K562 (cell line): ENCODE measurements around the gene GANAB. TPM values are rescaled to one million over a fixed set of nuclear protein-coding genes. Genes with fewer than 3 reads are reported as not detected.

Experiments
- BRD9 ChIP-seq: fragments of 450-650 bp; IDR thresholded peaks from 2 replicates; pipeline ENCODE4 v1.6.1; 2018; ENCODE audit warnings: low read depth; ENCODE audit not compliant: partially characterized antibody
- CBFB ChIP-seq: sonication (generic); formaldehyde crosslinking; IDR thresholded peaks from 2 replicates; pipeline ENCODE4 v1.4.0; 2020; ENCODE audit warnings: mild to moderate bottlenecking, missing genetic modification reagents
- CHD2 ChIP-seq: IDR thresholded peaks from 2 replicates; pipeline ENCODE4 v1.6.1; 2011; ENCODE audit warnings: low read depth, low read length
- DPF2 ChIP-seq: fragments of 450-650 bp; IDR thresholded peaks from 2 replicates; pipeline ENCODE4 v1.6.1; 2016
- ETV1 ChIP-seq: fragments of 450-650 bp; conservative IDR thresholded peaks from 2 replicates; pipeline ENCODE4 v1.6.1; 2016; ENCODE audit warnings: missing genetic modification characterization, control low read depth, low read depth, missing compliant biosample characterization
- FIP1L1 ChIP-seq: fragments of 200-400 bp; formaldehyde crosslinking; IDR thresholded peaks from 2 replicates; pipeline ENCODE4 v1.6.1; 2018; ENCODE audit warnings: mild to moderate bottlenecking, low read depth, low read length; ENCODE audit not compliant: poor library complexity, severe bottlenecking
- FOXK2 ChIP-seq, 2 experiments: fragments of 450-650 bp; IDR thresholded peaks in 1 of 2; conservative IDR thresholded peaks in 1 of 2; 2 replicates each; pipeline ENCODE4 v1.6.1; 2016; ENCODE audit warnings: low read depth in 2 of 2, mild to moderate bottlenecking in 1 of 2
- FUS ChIP-seq: fragments of 200-400 bp; formaldehyde crosslinking; optimal IDR thresholded peaks from 2 replicates; pipeline ENCODE3; 2017; ENCODE audit warnings: low read depth, low read length
- HCFC1 ChIP-seq: IDR thresholded peaks from 2 replicates; pipeline ENCODE4 v1.6.1; 2012; ENCODE audit warnings: low read depth, low read length, improper control_type of control experiment
- L3MBTL2 ChIP-seq: fragments of 450-650 bp; IDR thresholded peaks from 2 replicates; pipeline ENCODE4 v1.6.1; 2016; ENCODE audit warnings: mild to moderate bottlenecking, moderate library complexity
- LARP7 ChIP-seq: fragments of 450-650 bp; IDR thresholded peaks from 2 replicates; pipeline ENCODE4 v1.6.1; 2016
- LEF1 ChIP-seq: fragments of 450-650 bp; IDR thresholded peaks from 2 replicates; pipeline ENCODE4 v1.6.1; 2016; ENCODE audit warnings: mild to moderate bottlenecking
- NBN ChIP-seq: fragments of 450-650 bp; IDR thresholded peaks from 2 replicates; pipeline ENCODE4 v1.6.1; 2016; ENCODE audit warnings: low read depth, mild to moderate bottlenecking
- NFE2 ChIP-seq: IDR thresholded peaks from 2 replicates; pipeline ENCODE4 v1.6.1; 2014; ENCODE audit warnings: antibody characterized with exemption, low read depth
- NR2C1 ChIP-seq, 2 experiments: fragments of 450-650 bp; IDR thresholded peaks; 2 replicates each; pipeline ENCODE4 v1.6.1; 2017; ENCODE audit warnings: mild to moderate bottlenecking in 2 of 2, antibody characterized with exemption in 1 of 2, inconsistent platforms in 1 of 2, missing compliant biosample characterization in 1 of 2, missing genetic modification characterization in 1 of 2
- NRF1 ChIP-seq, 2 experiments: fragments of 450-650 bp; IDR thresholded peaks in 1 of 2; conservative IDR thresholded peaks in 1 of 2; 2 replicates each; pipeline ENCODE4 v1.6.1; 2014; ENCODE audit warnings: mild to moderate bottlenecking in 2 of 2
- PML ChIP-seq: IDR thresholded peaks from 2 replicates; pipeline ENCODE4 v1.6.1; 2012; ENCODE audit warnings: low read length, inconsistent platforms
- POLR2A ChIP-seq: fragments of 450-650 bp; conservative IDR thresholded peaks from 2 replicates; pipeline ENCODE4 v1.6.1; 2016
- RNF2 ChIP-seq: sonication (generic); IDR thresholded peaks from 2 replicates; pipeline ENCODE4 v1.6.1; 2016
- SETDB1 ChIP-seq: IDR thresholded peaks from one replicate; pipeline ENCODE4 v1.6.1; 2012; ENCODE audit warnings: low read length, control low read depth, inconsistent platforms
- SRF ChIP-seq, 2 experiments: fragments of 250-450, 450-650 bp in 1 of 2; sonication (Bioruptor Pico) in 1 of 2; sonication (generic) in 1 of 2; formaldehyde crosslinking; IDR thresholded peaks; 2 replicates each; pipeline versions ENCODE4 v1.5.0 to v1.5.1; 2020 to 2022; ENCODE audit warnings: mild to moderate bottlenecking in 1 of 2, missing genetic modification reagents in 1 of 2
- TBL1XR1 ChIP-seq, 2 experiments: IDR thresholded peaks; 2 replicates each; pipeline ENCODE4 v1.6.1; 2012; ENCODE audit warnings: improper control_type of control experiment in 2 of 2, low read length in 2 of 2, mild to moderate bottlenecking in 1 of 2
- ZBED1 ChIP-seq: IDR thresholded peaks from 2 replicates; pipeline ENCODE4 v1.6.1; 2014
- ZBTB43 ChIP-seq: sonication (generic); formaldehyde crosslinking; IDR thresholded peaks from 2 replicates; pipeline ENCODE4 v1.8.0; 2023; ENCODE audit warnings: mild to moderate bottlenecking, missing genetic modification reagents
- ZNF384 ChIP-seq: IDR thresholded peaks from 2 replicates; pipeline ENCODE4 v1.6.1; 2012; ENCODE audit warnings: low read depth, low read length, improper control_type of control experiment
- polyA plus RNA-seq, 8 experiments: library from polyadenylated mRNA; depleted of rRNA in 4 of 8; stranded (reverse) in 5 of 8; unstranded in 3 of 8; fragments of >200 nt; fragmentation: Nextera tagmentation in 2 of 8; fragmentation: Illumina TruSeq in 1 of 8; extraction: Ambion mirVana in 2 of 8; extraction: Trizol in 1 of 8; gene quantifications; 2 replicates each; pipeline versions ENCODE4 v1.2.1 to v1.2.3, GENCODE V29; 2011 to 2014; ENCODE audit warnings: inconsistent platforms in 1 of 8, missing spikeins in 1 of 8
- total RNA-seq, 7 experiments: library from RNA; depleted of rRNA in 6 of 7; stranded (reverse); fragments of >200 nt in 6 of 7; fragmentation: Illumina TruSeq in 2 of 7; extraction: Trizol in 2 of 7; gene quantifications; 2 replicates each; pipeline versions ENCODE4 v1.2.1 to v1.2.3, GENCODE V29; 2011 to 2021; ENCODE audit warnings: low replicate concordance in 1 of 7
- TF ChIP-seq, protein P1 (sequence below): sonication (generic); formaldehyde crosslinking; IDR thresholded peaks from 2 replicates; pipeline ENCODE4 v1.8.0; 2022; ENCODE audit warnings: missing genetic modification reagents, mild to moderate bottlenecking, moderate library complexity, borderline replicate concordance
- TF ChIP-seq, protein P2 (sequence below): sonication (generic); formaldehyde crosslinking; IDR thresholded peaks from 2 replicates; pipeline ENCODE4 v1.8.0; 2022; ENCODE audit warnings: mild to moderate bottlenecking, missing genetic modification reagents, borderline replicate concordance

The GANAB gene
- total and polyA plus RNA-seq, 9 of the 15 experiments (the other 6 are each of a cell fraction or from before 2014, with no cell fraction given), result 6.5 to 284 (median 161) TPM

DNA sequence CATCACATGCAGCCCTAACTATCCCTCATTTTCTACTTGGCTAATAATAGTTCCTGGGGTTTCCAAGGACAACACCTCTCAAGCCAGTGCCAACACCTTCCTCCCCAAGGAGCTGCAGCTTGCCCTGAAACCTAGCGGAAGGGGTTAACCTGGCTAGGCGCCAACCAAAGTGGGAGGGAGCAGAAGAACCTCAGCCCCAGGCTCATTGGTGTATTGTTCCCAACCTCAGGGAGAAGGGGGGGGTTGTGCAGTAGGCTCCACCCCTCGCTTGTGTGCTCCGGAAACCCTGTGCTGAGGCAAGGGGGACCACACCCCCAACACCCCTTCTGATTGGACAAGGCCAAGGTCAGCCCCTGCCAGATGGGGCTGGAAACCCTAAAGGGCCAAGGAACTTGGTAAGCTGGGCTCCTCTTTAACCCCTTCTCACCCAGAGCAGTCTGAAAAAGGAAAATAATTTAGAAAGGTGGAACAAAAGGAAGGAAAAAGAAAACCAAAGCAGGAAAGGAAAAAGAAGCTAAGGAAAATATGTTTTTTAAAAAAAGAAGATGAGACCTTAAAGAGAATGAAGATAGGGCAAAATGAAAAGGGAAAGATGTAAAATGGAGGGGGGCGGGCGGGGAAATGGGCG is 47.2 kb downstream of the GANAB start (continued):
- TF ChIP-seq ZBTB43 (CRISPR knock-in tag) (no peak), ZNF384 (no peak), NBN (peak; percentile 81; the same call in 1 of the 2 replicates), LARP7 (0 out of 2 replicates have a peak, but pooled peaks have one; percentile 25), BRD9 (peak; percentile 61), POLR2A (peak; percentile 38), CHD2 (peak; percentile 45; the same call in 1 of the 2 replicates), ZBED1 (0 out of 2 replicates have a peak, but pooled peaks have one; percentile 66), NR2C1 (IDR thresholded peaks at IDR 0.05) (peak; percentile 74), NR2C1 (tag; IDR thresholded peaks at IDR 0.05) (peak; percentile 73), SETDB1 (no peak), NRF1 (conservative IDR thresholded peaks at IDR 0.05 in 1 of 2, IDR thresholded peaks at IDR 0.05 in 1 of 2) (peak; percentile 62 to 75), ETV1 (tag) (peak; percentile 67), LEF1 (peak; percentile 59; the same call in 1 of the 2 replicates), FIP1L1 (no peak), NFE2 (no peak), TBL1XR1 (IDR thresholded peaks at IDR 0.05; ENCODE audit: low read length in 2 of 2) (0 out of 4 replicates have a peak, but pooled peaks of 1 of the 2 experiments have one; percentile 24), L3MBTL2 (peak; percentile 49), PML (peak; percentile 34; the same call in 1 of the 2 replicates), FUS (no peak), CBFB (CRISPR knock-in tag) (no peak), HCFC1 (no peak), FOXK2 (conservative IDR thresholded peaks at IDR 0.05 in 1 of 2, IDR thresholded peaks at IDR 0.05 in 1 of 2; ENCODE audit: low read depth in 2 of 2) (peak; percentile 66 to 79; a peak in 3 of 4 replicates), SRF (CRISPR knock-in tag; IDR thresholded peaks at IDR 0.05) (peak in 1 of 2 experiments; percentile 76; a peak in 1 of 4 replicates), RNF2 (peak; percentile 67; the same call in 1 of the 2 replicates), DPF2 (peak; percentile 67; the same call in 1 of the 2 replicates)
- TF ChIP-seq, protein P1, sequence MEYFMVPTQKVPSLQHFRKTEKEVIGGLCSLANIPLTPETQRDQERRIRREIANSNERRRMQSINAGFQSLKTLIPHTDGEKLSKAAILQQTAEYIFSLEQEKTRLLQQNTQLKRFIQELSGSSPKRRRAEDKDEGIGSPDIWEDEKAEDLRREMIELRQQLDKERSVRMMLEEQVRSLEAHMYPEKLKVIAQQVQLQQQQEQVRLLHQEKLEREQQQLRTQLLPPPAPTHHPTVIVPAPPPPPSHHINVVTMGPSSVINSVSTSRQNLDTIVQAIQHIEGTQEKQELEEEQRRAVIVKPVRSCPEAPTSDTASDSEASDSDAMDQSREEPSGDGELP (CRISPR knock-in tag), result peak; percentile 78; the same call in 1 of the 2 replicates
- TF ChIP-seq, protein P2, sequence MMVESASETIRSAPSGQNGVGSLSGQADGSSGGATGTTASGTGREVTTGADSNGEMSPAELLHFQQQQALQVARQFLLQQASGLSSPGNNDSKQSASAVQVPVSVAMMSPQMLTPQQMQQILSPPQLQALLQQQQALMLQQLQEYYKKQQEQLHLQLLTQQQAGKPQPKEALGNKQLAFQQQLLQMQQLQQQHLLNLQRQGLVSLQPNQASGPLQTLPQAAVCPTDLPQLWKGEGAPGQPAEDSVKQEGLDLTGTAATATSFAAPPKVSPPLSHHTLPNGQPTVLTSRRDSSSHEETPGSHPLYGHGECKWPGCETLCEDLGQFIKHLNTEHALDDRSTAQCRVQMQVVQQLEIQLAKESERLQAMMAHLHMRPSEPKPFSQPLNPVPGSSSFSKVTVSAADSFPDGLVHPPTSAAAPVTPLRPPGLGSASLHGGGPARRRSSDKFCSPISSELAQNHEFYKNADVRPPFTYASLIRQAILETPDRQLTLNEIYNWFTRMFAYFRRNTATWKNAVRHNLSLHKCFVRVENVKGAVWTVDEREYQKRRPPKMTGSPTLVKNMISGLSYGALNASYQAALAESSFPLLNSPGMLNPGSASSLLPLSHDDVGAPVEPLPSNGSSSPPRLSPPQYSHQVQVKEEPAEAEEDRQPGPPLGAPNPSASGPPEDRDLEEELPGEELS (CRISPR knock-in tag), result no peak
